GM12891 (cell line): Measurements from ENCODE around the gene C12orf54.

Experiments used
- POLR2A ChIP-seq: IDR thresholded peaks from 2 replicates; pipeline ENCODE4 v1.6.1; 2011; ENCODE audit warnings: low read depth, low read length, control low read depth
- POLR2AphosphoS5 ChIP-seq: IDR thresholded peaks from 2 replicates; pipeline ENCODE4 v1.6.1; 2011; ENCODE audit warnings: low read depth, low read length, control low read depth
- SPI1 ChIP-seq: IDR thresholded peaks from 2 replicates; pipeline ENCODE4 v1.6.1; 2011; ENCODE audit warnings: low read depth, low read length, control low read depth
- TAF1 ChIP-seq: IDR thresholded peaks from 2 replicates; pipeline ENCODE4 v1.6.1; 2011; ENCODE audit warnings: low read depth, low read length, control low read depth

DNA sequence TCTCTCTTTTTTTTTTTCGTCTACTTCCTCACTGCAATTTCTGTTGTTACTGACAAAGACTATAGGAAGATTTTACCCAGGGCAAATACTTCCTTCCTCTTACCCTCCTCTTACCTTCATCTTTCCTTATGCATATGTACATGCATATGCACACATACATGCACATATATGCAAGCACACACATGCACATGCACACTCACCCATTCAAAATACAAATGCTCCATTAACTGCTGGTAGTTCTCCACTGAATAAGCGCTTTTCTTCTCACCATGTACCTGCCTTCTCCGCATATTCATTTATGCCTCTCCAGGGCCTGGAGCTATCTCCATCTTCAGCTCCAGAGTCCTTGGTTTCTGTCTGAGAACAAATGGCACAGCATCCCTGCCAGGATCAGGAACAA is 632 bp downstream of the C12orf54 start:
- TF ChIP-seq POLR2A (no peak), POLR2AphosphoS5 (no peak), TAF1 (no peak), SPI1 (no peak)
